ENCODE data around the gene ZNF496.

Gene ZNF496

GRCh38 chr1:247304031-247304430, 27.6 kb downstream of the ZNF496 start:
- Histone ChIP-seq H3K27ac (ENCODE audit: low read depth, low read length) (no peak overlapping the region), H2BK120ac (ENCODE audit: low read depth, low read length) (no peak overlapping the region), H3K36me3 (ENCODE audit: control insufficient read depth, insufficient read depth, low read length) (peaks cover 15% of the 10 kb centered on the region)

GRCh38 chr1:247303216-247303615, 28.5 kb downstream of the ZNF496 start:
- no peak overlapping the region for H3K27ac ChIP-seq (ENCODE audit: low read depth, low read length)
- peaks cover 10% of the 10 kb centered on the region for H3K4me1 ChIP-seq (ENCODE audit: control insufficient read depth, low read depth, low read length)
- H2AK5ac ChIP-seq (ENCODE audit: low read length) = no peak overlapping the region
- no peak overlapping the region for H3K4me2 ChIP-seq (ENCODE audit: low read length)
- no peak overlapping the region for H3K4ac ChIP-seq (ENCODE audit: low read depth, low read length)
- no peaks in the 10 kb centered on the region for H3K27me3 ChIP-seq (ENCODE audit: insufficient read depth, low read length, poor library complexity)
- no peak overlapping the region for H3K23ac ChIP-seq (ENCODE audit: low read length)
- no peaks in the 10 kb centered on the region for H3K79me1 ChIP-seq (ENCODE audit: low read length)
- no peak overlapping the region for H2BK15ac ChIP-seq (replicated peaks; ENCODE audit: low read depth)
- no peak overlapping the region for H3K9ac ChIP-seq (ENCODE audit: low read length)
- no peak overlapping the region for H3K4me3 ChIP-seq (ENCODE audit: low read length)
- WGBS (ENCODE audit: extremely low coverage, insufficient coverage, low lambda C conversion rate) = no CpG with 5 or more reads among the region's 5 CpGs
- H3K36me3 ChIP-seq (ENCODE audit: control insufficient read depth, insufficient read depth, low read length) = peaks cover 14% of the 10 kb centered on the region
- no peak overlapping the region for H3K18ac ChIP-seq (ENCODE audit: low read length)
- H3K56ac ChIP-seq (ENCODE audit: low read length) = no peak overlapping the region
- H4K5ac ChIP-seq (ENCODE audit: low read length) = no peak overlapping the region
- H2BK5ac ChIP-seq (ENCODE audit: low read length) = no peak overlapping the region
- H4K8ac ChIP-seq (ENCODE audit: low read depth, low read length) = no peak overlapping the region
- H3K79me2 ChIP-seq (ENCODE audit: control insufficient read depth, insufficient read depth, low read length) = no peaks in the 10 kb centered on the region
- no peak for DNase-seq
- no peak overlapping the region for H2BK120ac ChIP-seq (ENCODE audit: low read depth, low read length)

More at GRCh38 chr1:247304031-247304430, 27.6 kb downstream of the ZNF496 start:
- no peak overlapping the region for H2AK5ac ChIP-seq (ENCODE audit: low read length)
- no peak overlapping the region for H2BK15ac ChIP-seq (replicated peaks; ENCODE audit: low read depth)
- H3K4me1 ChIP-seq (ENCODE audit: control insufficient read depth, low read depth, low read length) = peaks cover 5% of the 10 kb centered on the region
- H3K27me3 ChIP-seq (ENCODE audit: insufficient read depth, low read length, poor library complexity) = no peaks in the 10 kb centered on the region
- no peak overlapping the region for H4K5ac ChIP-seq (ENCODE audit: low read length)
- H3K79me2 ChIP-seq (ENCODE audit: control insufficient read depth, insufficient read depth, low read length) = no peaks in the 10 kb centered on the region
- no peak overlapping the region for H3K9ac ChIP-seq (ENCODE audit: low read length)
- no peak overlapping the region for H2BK5ac ChIP-seq (ENCODE audit: low read length)
- H3K79me1 ChIP-seq (ENCODE audit: low read length) = no peaks in the 10 kb centered on the region
- no peak overlapping the region for H4K8ac ChIP-seq (ENCODE audit: low read depth, low read length)
- DNase-seq = no peak
- H3K4me2 ChIP-seq (ENCODE audit: low read length) = no peak overlapping the region
- no peak overlapping the region for H3K4me3 ChIP-seq (ENCODE audit: low read length)
- no peak overlapping the region for H3K4ac ChIP-seq (ENCODE audit: low read depth, low read length)
- no peak overlapping the region for H3K56ac ChIP-seq (ENCODE audit: low read length)
- H3K23ac ChIP-seq (ENCODE audit: low read length) = no peak overlapping the region
- WGBS (ENCODE audit: extremely low coverage, insufficient coverage, low lambda C conversion rate) = no CpG with 5 or more reads among the region's 2 CpGs
- no peak overlapping the region for H3K18ac ChIP-seq (ENCODE audit: low read length)

- H3K4me3 ChIP-seq (ENCODE audit: low read length) = no peak overlapping the region
- H2AK5ac ChIP-seq (ENCODE audit: low read length) = no peak overlapping the region
- H3K4me2 ChIP-seq (ENCODE audit: low read length) = no peak overlapping the region
- H2BK5ac ChIP-seq (ENCODE audit: low read length) = no peak overlapping the region
- H3K27me3 ChIP-seq (ENCODE audit: insufficient read depth, low read length, poor library complexity) = no peaks in the 10 kb centered on the region
- H3K9ac ChIP-seq (ENCODE audit: low read length) = no peak overlapping the region
- no peak for DNase-seq
- H4K5ac ChIP-seq (ENCODE audit: low read length) = no peak overlapping the region
- no peak overlapping the region for H3K18ac ChIP-seq (ENCODE audit: low read length)
- no CpG with 5 or more reads among the region's 17 CpGs for WGBS (ENCODE audit: extremely low coverage, insufficient coverage, low lambda C conversion rate)
- H4K8ac ChIP-seq (ENCODE audit: low read depth, low read length) = no peak overlapping the region
- H3K36me3 ChIP-seq (ENCODE audit: control insufficient read depth, insufficient read depth, low read length) = peaks cover 10% of the 10 kb centered on the region
- no peaks in the 10 kb centered on the region for H3K79me2 ChIP-seq (ENCODE audit: control insufficient read depth, insufficient read depth, low read length)
- peaks cover 15% of the 10 kb centered on the region for H3K4me1 ChIP-seq (ENCODE audit: control insufficient read depth, low read depth, low read length)
- H3K56ac ChIP-seq (ENCODE audit: low read length) = no peak overlapping the region
- H3K79me1 ChIP-seq (ENCODE audit: low read length) = no peaks in the 10 kb centered on the region
- no peak overlapping the region for H3K23ac ChIP-seq (ENCODE audit: low read length)
- no peak overlapping the region for H2BK120ac ChIP-seq (ENCODE audit: low read depth, low read length)
- H2BK15ac ChIP-seq (replicated peaks; ENCODE audit: low read depth) = no peak overlapping the region
- H3K4ac ChIP-seq (ENCODE audit: low read depth, low read length) = no peak overlapping the region
- H3K27ac ChIP-seq (ENCODE audit: low read depth, low read length) = no peak overlapping the region
These were observed 30.5 kb downstream of the ZNF496 start for GRCh38 chr1:247301176-247301540.

GRCh38 chr1:247300491-247301175, 31.0 kb downstream of the ZNF496 start:
- Histone ChIP-seq H2BK5ac (ENCODE audit: low read length) (no peak overlapping the region), H3K4me2 (ENCODE audit: low read length) (no peak overlapping the region), H2BK120ac (ENCODE audit: low read depth, low read length) (no peak overlapping the region), H3K4me1 (ENCODE audit: control insufficient read depth, low read depth, low read length) (peaks cover 20% of the 10 kb centered on the region), H2AK5ac (ENCODE audit: low read length) (no peak overlapping the region), H2BK15ac (replicated peaks; ENCODE audit: low read depth) (no peak overlapping the region), H3K56ac (ENCODE audit: low read length) (no peak overlapping the region), H3K18ac (ENCODE audit: low read length) (no peak overlapping the region), H3K27me3 (ENCODE audit: insufficient read depth, low read length, poor library complexity) (no peaks in the 10 kb centered on the region), H4K8ac (ENCODE audit: low read depth, low read length) (no peak overlapping the region), H3K36me3 (ENCODE audit: control insufficient read depth, insufficient read depth, low read length) (peaks cover 10% of the 10 kb centered on the region), H3K23ac (ENCODE audit: low read length) (no peak overlapping the region), H3K79me2 (ENCODE audit: control insufficient read depth, insufficient read depth, low read length) (no peaks in the 10 kb centered on the region), H3K27ac (ENCODE audit: low read depth, low read length) (no peak overlapping the region), H4K5ac (ENCODE audit: low read length) (no peak overlapping the region), H3K4me3 (ENCODE audit: low read length) (no peak overlapping the region), H3K79me1 (ENCODE audit: low read length) (no peaks in the 10 kb centered on the region), H3K9ac (ENCODE audit: low read length) (no peak overlapping the region), H3K4ac (ENCODE audit: low read depth, low read length) (no peak overlapping the region)
- no peak for DNase-seq
- WGBS (ENCODE audit: extremely low coverage, insufficient coverage, low lambda C conversion rate) = no CpG with 5 or more reads among the region's 47 CpGs

DNA sequence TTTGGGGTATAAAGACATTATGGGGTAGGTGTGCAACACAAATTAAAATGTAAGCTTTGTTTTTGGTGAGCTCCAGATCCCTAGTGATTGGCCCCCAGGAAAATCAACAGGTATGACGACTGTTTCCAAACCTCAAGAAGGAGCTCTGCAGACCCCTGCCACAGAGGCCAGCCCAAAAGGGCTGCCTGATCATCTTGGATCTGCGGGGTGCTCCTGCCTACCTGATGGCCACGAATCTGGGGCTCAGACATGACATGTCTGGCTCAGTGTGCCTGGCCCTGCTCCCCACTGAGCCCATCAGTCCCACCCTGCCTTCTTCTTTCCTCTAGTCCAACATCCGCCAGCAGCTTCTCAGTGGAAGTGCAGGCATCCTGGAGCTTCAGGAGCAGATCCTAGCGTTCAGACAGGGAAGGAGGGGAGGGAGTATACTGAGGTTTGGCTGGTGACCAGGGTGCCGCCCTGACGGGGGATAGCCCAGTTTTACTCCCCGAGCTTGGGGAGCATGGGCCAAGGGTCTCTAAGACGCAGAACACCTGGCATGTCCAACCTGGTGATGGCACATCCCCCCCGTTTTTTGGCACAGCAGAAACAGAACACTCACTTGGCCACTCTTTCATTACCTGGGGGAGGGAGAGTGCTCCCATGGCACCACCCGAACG, 31.8 kb downstream of the ZNF496 start:
- no peaks in the 10 kb centered on the region for H3K79me2 ChIP-seq (ENCODE audit: control insufficient read depth, insufficient read depth, low read length)
- H3K4me3 ChIP-seq (ENCODE audit: low read length) = no peak overlapping the region
- H3K4me2 ChIP-seq (ENCODE audit: low read length) = no peak overlapping the region
- no peak overlapping the region for H3K27ac ChIP-seq (ENCODE audit: low read depth, low read length)
- H2BK120ac ChIP-seq (ENCODE audit: low read depth, low read length) = no peak overlapping the region
- no peak overlapping the region for H4K8ac ChIP-seq (ENCODE audit: low read depth, low read length)
- H3K23ac ChIP-seq (ENCODE audit: low read length) = no peak overlapping the region
- H2AK5ac ChIP-seq (ENCODE audit: low read length) = no peak overlapping the region
- H3K36me3 ChIP-seq (ENCODE audit: control insufficient read depth, insufficient read depth, low read length) = peaks cover 10% of the 10 kb centered on the region
- no peak for DNase-seq
- H2BK5ac ChIP-seq (ENCODE audit: low read length) = no peak overlapping the region
- H3K4me1 ChIP-seq (ENCODE audit: control insufficient read depth, low read depth, low read length) = peaks cover 23% of the 10 kb centered on the region
- no peak overlapping the region for H2BK15ac ChIP-seq (replicated peaks; ENCODE audit: low read depth)
- no peaks in the 10 kb centered on the region for H3K27me3 ChIP-seq (ENCODE audit: insufficient read depth, low read length, poor library complexity)
- no peak overlapping the region for H4K5ac ChIP-seq (ENCODE audit: low read length)
- H3K9ac ChIP-seq (ENCODE audit: low read length) = no peak overlapping the region
- no peak overlapping the region for H3K18ac ChIP-seq (ENCODE audit: low read length)
- H3K56ac ChIP-seq (ENCODE audit: low read length) = no peak overlapping the region
- no peak overlapping the region for H3K4ac ChIP-seq (ENCODE audit: low read depth, low read length)
- no CpG with 5 or more reads among the region's 12 CpGs for WGBS (ENCODE audit: extremely low coverage, insufficient coverage, low lambda C conversion rate)
- no peaks in the 10 kb centered on the region for H3K79me1 ChIP-seq (ENCODE audit: low read length)

Data from mesendoderm (in vitro differentiated cells).